Measurements from ENCODE around the gene RND3. TPM values are rescaled to one million over a fixed set of nuclear protein-coding genes. Genes with fewer than 3 reads are reported as not detected.

Gene RND3
- total RNA-seq, 1 experiment from 2014 or later: 45.3 TPM

- POLR2A ChIA-PET: no interaction called here
- CTCF ChIA-PET: interaction anchor here (0.7 kb wide), 1 partner anchor 1563 kb away, joined by 7 read pairs; no protein-coding TSS in a partner anchor
- TF ChIP-seq TCF7L2 (IDR thresholded peaks at IDR 0.05; ENCODE audit: low read depth, low read length) (no peak), CTCF (IDR thresholded peaks at IDR 0.05) (no peak), POLR2AphosphoS5 (IDR thresholded peaks at IDR 0.05; ENCODE audit: low read depth, low read length) (no peak), SIN3A (IDR thresholded peaks at IDR 0.05; ENCODE audit: borderline replicate concordance, insufficient read depth, low read depth, low read length) (no peak), REST (IDR thresholded peaks at IDR 0.05; ENCODE audit: insufficient read depth in 1 of 2, low read depth in 2 of 2, low read length in 1 of 2) (no peak)
- Histone ChIP-seq H3K36me3 (ENCODE audit: control insufficient read depth, insufficient read depth, low read length) (peaks cover 6% of the 10 kb centered on the region), H3K9me3 (ENCODE audit: control insufficient read depth, insufficient read depth, low read depth, low read length) (no peaks in the 10 kb centered on the region), H3K27me3 (ENCODE audit: control insufficient read depth, insufficient read depth, low read length) (no peaks in the 10 kb centered on the region), H3K27ac (ENCODE audit: low read length) (peak overlapping the region; percentile 66), H3K4me1 (ENCODE audit: control insufficient read depth, insufficient read depth, low read length) (peaks cover 88% of the 10 kb centered on the region), H3K4me3 (ENCODE audit: low read depth in 2 of 2, low read length in 2 of 2) (no peak overlapping the region)
- no peak for DNase-seq (ENCODE audit: low read depth, low spot score)
- intact Hi-C loops (cut with micrococcal nuclease; ENCODE audit: unreplicated experiment) (loop anchor here (10.0 kb wide), 2 partner anchors 295 to 575 kb away; no protein-coding TSS in a partner anchor), in situ Hi-C loops (cut with HindIII; ENCODE audit: low pct_unique_long_range_greater_than_20kb, low sequenced_read_pairs) (no loop called here)
- BruUV-seq (replicated peaks): no TSS peak
- peak; percentile 18; the same call in 1 of the 2 replicates for ATAC-seq
Measured at GRCh38 chr2:150480241-150480640, 7.2 kb downstream of the RND3 start.

- peak overlapping the region in 1 of 2 experiments; percentile 1; a peak in 1 of 4 replicates for H3K4me3 ChIP-seq (ENCODE audit: low read depth in 2 of 2, low read length in 2 of 2)
- BruUV-seq (replicated peaks): no TSS peak
- ATAC-seq (no peak), DNase-seq (ENCODE audit: low read depth, low spot score) (no peak)
- H3K4me1 ChIP-seq (ENCODE audit: control insufficient read depth, insufficient read depth, low read length): peaks cover 90% of the 10 kb centered on the region
- H3K27ac ChIP-seq (ENCODE audit: low read length): peak overlapping the region; percentile 77
- TF ChIP-seq REST (IDR thresholded peaks at IDR 0.05; ENCODE audit: insufficient read depth in 1 of 2, low read depth in 2 of 2, low read length in 1 of 2): no peak
- no peak for TF ChIP-seq CTCF (IDR thresholded peaks at IDR 0.05)
- TF ChIP-seq SIN3A (IDR thresholded peaks at IDR 0.05; ENCODE audit: borderline replicate concordance, insufficient read depth, low read depth, low read length): no peak
- no peak for TF ChIP-seq TCF7L2 (IDR thresholded peaks at IDR 0.05; ENCODE audit: low read depth, low read length)
- no peaks in the 10 kb centered on the region for H3K27me3 ChIP-seq (ENCODE audit: control insufficient read depth, insufficient read depth, low read length)
- POLR2A ChIA-PET: no interaction called here
- intact Hi-C loops (cut with micrococcal nuclease; ENCODE audit: unreplicated experiment) (loop anchor here (5.0 kb wide), 1 partner anchor 882 kb away; no protein-coding TSS in a partner anchor), in situ Hi-C loops (cut with HindIII; ENCODE audit: low pct_unique_long_range_greater_than_20kb, low sequenced_read_pairs) (no loop called here)
- H3K9me3 ChIP-seq (ENCODE audit: control insufficient read depth, insufficient read depth, low read depth, low read length): no peaks in the 10 kb centered on the region
- CTCF ChIA-PET: no interaction called here
- H3K36me3 ChIP-seq (ENCODE audit: control insufficient read depth, insufficient read depth, low read length): peaks cover 7% of the 10 kb centered on the region
Measured at GRCh38 chr2:150479075-150479915, 8.2 kb downstream of the RND3 start.
